Upper lobe of right lung (tissue), 1 donor: ENCODE data around the gene ADGRL1. TPM values are rescaled to one million over a fixed set of nuclear protein-coding genes. Genes with fewer than 3 reads are reported as not detected.

ENCODE experiments used
- ATAC-seq: fragments of 200-7000 bp; cut with Tn5 transposase; one replicate; pipeline ENCODE4 v1.9.1; 2020; ENCODE audit warnings: mild to moderate bottlenecking, moderate library complexity
- DNase-seq: peaks from one replicate; pipeline ENCODE4 v3.0.0-alpha.2; 2020
- H3K27ac ChIP-seq: fragments of 200-600 bp; one replicate; pipeline ENCODE4 v1.8.0; 2022
- H3K27me3 ChIP-seq: fragments of 200-600 bp; one replicate; pipeline ENCODE4 v1.8.0; 2022; ENCODE audit warnings: mild to moderate bottlenecking
- H3K36me3 ChIP-seq: fragments of 200-600 bp; one replicate; pipeline ENCODE4 v1.8.0; 2022
- H3K4me1 ChIP-seq: fragments of 200-600 bp; one replicate; pipeline ENCODE4 v1.8.0; 2022
- H3K4me3 ChIP-seq: fragments of 200-600 bp; one replicate; pipeline ENCODE4 v1.8.0; 2022; ENCODE audit warnings: mild to moderate bottlenecking
- H3K9me3 ChIP-seq: fragments of 200-600 bp; one replicate; pipeline ENCODE4 v1.8.0; 2022
- intact Hi-C: fragments of 100-400 bp; cut with DNase I; formaldehyde crosslinking; loops from one replicate; pipeline ENCODE4 v1.11.0; 2022
- total RNA-seq: library from RNA; stranded (reverse); fragmentation: NEBNext Ultra II Directional; extraction: Animal tissue kit (Norgen Biotek cat#: 25700); gene quantifications from one replicate; pipeline ENCODE4 v1.2.1, GENCODE V29; 2021
- TF ChIP-seq, protein P1 (sequence below): fragments of 200-600 bp; IDR thresholded peaks from one replicate; pipeline ENCODE4 v1.8.0; 2022; ENCODE audit warnings: antibody characterized with exemption
- donor health status: DM: no; HTN: yes; CAD: no; lungs with severe emphysema.

The ADGRL1 gene
- total RNA-seq, 1 donor from 2014 or later = 26.3 TPM

DNA sequence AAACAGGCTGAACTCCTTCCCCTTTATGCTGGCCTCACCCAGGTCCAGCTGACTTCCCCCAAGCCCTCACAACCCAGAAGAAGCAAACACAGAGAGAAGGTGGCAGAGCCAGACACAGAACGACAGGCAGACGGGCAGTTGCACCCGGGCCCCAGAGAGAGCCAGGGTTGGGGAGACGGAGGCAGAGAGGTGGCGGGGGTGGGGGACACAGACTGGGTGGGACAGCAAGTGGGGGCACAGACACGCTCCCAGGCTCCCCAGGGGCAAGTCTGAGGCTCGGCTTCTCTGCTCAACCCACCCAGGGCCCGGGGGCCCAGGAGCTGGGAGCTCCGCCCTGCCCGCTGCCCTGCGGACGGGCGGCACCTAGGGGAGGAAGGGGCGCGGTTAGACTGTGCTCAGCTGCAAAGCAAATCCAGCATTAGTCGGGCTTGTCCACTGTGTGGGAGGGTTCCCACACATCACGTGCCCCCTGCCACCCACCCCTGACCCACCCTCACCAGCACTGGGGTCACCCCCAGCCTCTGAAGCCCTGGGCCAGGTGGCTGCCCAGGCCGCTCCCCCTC is 38.3 kb downstream of the ADGRL1 start:
- TF ChIP-seq, protein P1, sequence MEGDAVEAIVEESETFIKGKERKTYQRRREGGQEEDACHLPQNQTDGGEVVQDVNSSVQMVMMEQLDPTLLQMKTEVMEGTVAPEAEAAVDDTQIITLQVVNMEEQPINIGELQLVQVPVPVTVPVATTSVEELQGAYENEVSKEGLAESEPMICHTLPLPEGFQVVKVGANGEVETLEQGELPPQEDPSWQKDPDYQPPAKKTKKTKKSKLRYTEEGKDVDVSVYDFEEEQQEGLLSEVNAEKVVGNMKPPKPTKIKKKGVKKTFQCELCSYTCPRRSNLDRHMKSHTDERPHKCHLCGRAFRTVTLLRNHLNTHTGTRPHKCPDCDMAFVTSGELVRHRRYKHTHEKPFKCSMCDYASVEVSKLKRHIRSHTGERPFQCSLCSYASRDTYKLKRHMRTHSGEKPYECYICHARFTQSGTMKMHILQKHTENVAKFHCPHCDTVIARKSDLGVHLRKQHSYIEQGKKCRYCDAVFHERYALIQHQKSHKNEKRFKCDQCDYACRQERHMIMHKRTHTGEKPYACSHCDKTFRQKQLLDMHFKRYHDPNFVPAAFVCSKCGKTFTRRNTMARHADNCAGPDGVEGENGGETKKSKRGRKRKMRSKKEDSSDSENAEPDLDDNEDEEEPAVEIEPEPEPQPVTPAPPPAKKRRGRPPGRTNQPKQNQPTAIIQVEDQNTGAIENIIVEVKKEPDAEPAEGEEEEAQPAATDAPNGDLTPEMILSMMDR = peak; percentile 18
- Histone ChIP-seq H3K27ac (peak overlapping the region; percentile 63), H3K36me3 (peaks cover 9% of the 10 kb centered on the region), H3K27me3 (no peaks in the 10 kb centered on the region), H3K4me1 (peaks cover 18% of the 10 kb centered on the region), H3K4me3 (peak overlapping the region; percentile 5), H3K9me3 (no peaks in the 10 kb centered on the region)
- DNase-seq (no peak), ATAC-seq (peak; percentile 62)
- intact Hi-C loops = no loop called here

DNA sequence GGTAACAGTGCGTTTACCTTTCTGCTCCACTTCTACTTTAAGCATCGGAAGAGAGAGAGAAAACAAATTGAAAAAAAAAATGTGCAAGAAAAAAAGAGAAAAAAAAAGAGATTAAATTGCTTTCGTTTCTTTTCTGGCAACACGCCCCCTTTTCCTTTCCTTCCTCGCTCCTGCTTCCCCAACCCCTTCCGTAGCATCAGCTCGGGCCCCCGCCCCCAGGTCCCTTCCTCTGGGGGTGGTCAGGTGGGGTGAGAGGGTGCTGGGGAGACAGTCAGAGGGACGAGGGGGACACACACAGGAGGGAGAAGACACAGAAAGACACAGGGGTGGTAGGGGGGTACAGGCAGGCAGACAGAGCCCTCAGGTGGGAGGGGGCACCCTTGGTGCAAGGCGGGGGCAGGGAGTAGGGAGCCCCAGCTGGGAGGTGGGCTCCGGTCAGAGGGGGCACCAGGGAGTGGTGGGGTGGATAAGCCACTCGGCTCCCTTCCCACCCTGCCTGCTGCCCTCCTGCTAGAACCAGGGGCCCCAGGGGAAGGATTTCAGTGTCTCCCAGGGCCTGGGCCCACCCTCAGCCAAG is 38.9 kb downstream of the ADGRL1 start:
- H3K4me3 ChIP-seq = peak overlapping the region; percentile 5
- H3K27ac ChIP-seq = peak overlapping the region; percentile 63
- peaks cover 13% of the 10 kb centered on the region for H3K36me3 ChIP-seq
- no peak for DNase-seq
- no peaks in the 10 kb centered on the region for H3K27me3 ChIP-seq
- no peak for ATAC-seq
- peaks cover 18% of the 10 kb centered on the region for H3K4me1 ChIP-seq
- TF ChIP-seq, protein P1 = no peak
- intact Hi-C loops = no loop called here
- H3K9me3 ChIP-seq = no peaks in the 10 kb centered on the region

DNA sequence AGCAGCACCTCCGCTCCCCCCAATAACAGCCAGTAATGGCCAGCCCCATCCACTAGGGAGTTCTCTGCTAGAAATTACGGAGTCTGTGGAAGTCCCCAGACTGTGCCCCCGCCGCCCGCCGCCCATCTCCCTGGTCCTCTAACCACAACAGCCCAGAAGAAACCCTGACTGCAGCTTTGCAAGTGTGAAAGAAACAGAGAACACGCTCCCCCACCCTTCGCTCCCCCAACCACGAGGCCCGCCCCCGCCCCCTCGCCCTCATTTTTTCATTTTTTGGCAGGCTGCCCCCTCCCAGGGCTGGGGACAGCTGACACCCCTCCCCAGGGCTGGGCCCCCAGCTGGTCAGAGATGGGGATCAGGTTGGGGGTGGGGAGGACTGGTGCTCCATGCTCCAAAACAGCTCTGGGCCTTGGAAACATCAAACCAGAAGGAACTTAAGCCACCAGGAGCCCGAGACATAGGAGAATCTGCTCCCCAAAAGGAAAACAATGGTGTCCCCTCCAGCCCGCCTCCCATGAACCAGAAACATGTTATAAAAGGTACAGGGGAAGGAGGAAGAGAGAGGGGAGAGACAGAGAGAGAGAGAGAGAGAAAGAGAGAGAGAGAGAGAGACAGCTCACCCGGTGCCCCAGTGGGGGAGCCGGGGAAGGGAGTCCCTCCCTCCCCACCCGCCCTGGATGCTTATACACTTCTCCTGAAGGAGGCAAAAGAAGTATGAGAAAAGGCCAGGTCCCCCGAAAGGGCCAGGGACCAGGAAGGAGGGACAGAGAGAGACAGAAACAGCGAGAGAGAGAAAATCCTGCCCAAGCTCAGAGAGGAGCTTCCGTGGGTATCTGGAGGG is 39.8 kb downstream of the ADGRL1 start:
- ATAC-seq (no peak), DNase-seq (no peak)
- TF ChIP-seq, protein P1 = no peak
- no peak overlapping the region for H3K4me3 ChIP-seq
- peaks cover 13% of the 10 kb centered on the region for H3K36me3 ChIP-seq
- H3K4me1 ChIP-seq = peaks cover 18% of the 10 kb centered on the region
- no peaks in the 10 kb centered on the region for H3K27me3 ChIP-seq
- H3K9me3 ChIP-seq = no peaks in the 10 kb centered on the region
- no peak overlapping the region for H3K27ac ChIP-seq
- intact Hi-C loops = no loop called here

DNA sequence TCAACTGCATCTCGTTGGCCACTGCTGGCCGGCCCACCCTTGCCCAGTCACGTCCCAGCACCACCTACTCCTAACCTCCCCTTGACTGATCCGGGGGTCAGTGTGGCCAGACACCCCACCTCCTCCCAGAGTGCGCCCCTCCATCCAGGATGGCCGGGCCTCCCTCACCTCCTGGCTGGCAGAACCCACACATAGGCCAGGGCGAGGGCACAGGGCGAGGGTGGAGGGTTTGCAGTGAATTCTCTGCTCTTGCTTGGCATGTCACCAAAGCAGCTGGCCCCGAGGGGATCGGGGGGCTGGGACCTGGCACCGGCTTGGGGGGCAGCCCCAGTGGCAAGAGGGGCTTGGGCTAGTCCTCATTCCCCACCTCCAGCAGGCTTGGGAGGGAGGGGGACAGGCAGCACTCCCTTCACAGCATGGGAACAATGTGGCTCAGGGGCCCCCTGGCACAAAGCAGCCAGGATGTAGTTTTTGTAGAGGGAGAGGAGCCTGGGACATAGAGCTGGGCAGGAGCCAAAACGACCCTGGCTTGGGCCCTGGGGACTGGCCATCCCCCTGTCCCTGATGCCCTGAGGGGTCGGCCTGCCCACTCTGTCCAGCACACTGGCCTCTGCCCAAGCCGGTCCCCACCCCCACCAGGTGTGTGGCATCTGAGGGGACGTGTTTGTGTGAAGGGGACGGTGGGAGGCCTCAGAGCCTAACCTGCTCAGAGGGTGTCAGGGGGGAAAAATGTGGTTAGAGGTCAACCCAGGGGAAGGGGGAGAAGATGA is 41.1 kb downstream of the ADGRL1 start:
- no peak for DNase-seq
- intact Hi-C loops = no loop called here
- Histone ChIP-seq H3K9me3 (no peaks in the 10 kb centered on the region), H3K4me3 (no peak overlapping the region), H3K27ac (no peak overlapping the region), H3K27me3 (no peaks in the 10 kb centered on the region), H3K36me3 (peaks cover 8% of the 10 kb centered on the region), H3K4me1 (peaks cover 18% of the 10 kb centered on the region)
- TF ChIP-seq, protein P1 = no peak
- no peak for ATAC-seq

DNA sequence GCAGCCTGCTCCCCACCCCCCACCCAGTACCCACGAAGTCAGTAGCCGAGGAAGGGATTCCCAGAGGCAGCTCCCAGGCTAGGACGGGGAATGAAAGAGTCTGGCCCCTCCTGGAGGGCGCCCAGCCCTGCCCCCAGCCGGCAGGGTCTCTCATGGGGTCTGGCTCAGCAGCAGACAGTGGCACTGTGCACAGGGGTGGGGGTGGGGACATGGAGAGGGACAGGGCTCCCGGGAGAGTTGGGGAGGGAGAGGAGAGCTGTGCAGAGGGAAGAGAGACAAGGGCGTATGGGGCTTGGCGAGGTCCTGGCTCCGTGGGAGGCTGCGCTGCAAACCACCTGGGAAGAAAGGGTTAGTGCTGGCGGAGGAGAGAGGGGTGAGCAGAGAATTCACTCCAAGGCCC is 41.9 kb downstream of the ADGRL1 start:
- TF ChIP-seq, protein P1 = no peak
- no peak for ATAC-seq
- Histone ChIP-seq H3K36me3 (peaks cover 8% of the 10 kb centered on the region), H3K27me3 (no peaks in the 10 kb centered on the region), H3K27ac (no peak overlapping the region), H3K4me1 (peaks cover 18% of the 10 kb centered on the region), H3K4me3 (no peak overlapping the region), H3K9me3 (no peaks in the 10 kb centered on the region)
- DNase-seq = no peak
- intact Hi-C loops = no loop called here
